HEK293T (cell line): ENCODE measurements around the gene TAS2R41.

ENCODE experiments used
- ARNT ChIP-seq: fragments of 450-650 bp; IDR thresholded peaks from 2 replicates; pipeline ENCODE4 v1.6.1; 2017; ENCODE audit warnings: mild to moderate bottlenecking
- BHLHE40 ChIP-seq: fragments of 450-650 bp; IDR thresholded peaks from 2 replicates; pipeline ENCODE4 v1.6.1; 2016; ENCODE audit warnings: mild to moderate bottlenecking, moderate library complexity, borderline replicate concordance
- CTBP1 ChIP-seq: fragments of 450-650 bp; IDR thresholded peaks from 2 replicates; pipeline ENCODE4 v1.6.1; 2016; ENCODE audit warnings: borderline replicate concordance
- ELF4 ChIP-seq: fragments of 450-650 bp; IDR thresholded peaks from 2 replicates; pipeline ENCODE4 v1.6.1; 2017; ENCODE audit warnings: antibody characterized with exemption
- FOXK2 ChIP-seq: fragments of 450-650 bp; IDR thresholded peaks from 2 replicates; pipeline ENCODE4 v1.6.1; 2016; ENCODE audit warnings: mild to moderate bottlenecking
- L3MBTL2 ChIP-seq: fragments of 450-650 bp; conservative IDR thresholded peaks from 2 replicates; pipeline ENCODE4 v1.6.1; 2016; ENCODE audit warnings: mild to moderate bottlenecking
- NFRKB ChIP-seq: fragments of 450-650 bp; IDR thresholded peaks from 2 replicates; pipeline ENCODE4 v1.6.1; 2016; ENCODE audit warnings: mild to moderate bottlenecking, moderate library complexity
- SP1 ChIP-seq: fragments of 450-650 bp; IDR thresholded peaks from 2 replicates; pipeline ENCODE4 v1.6.1; 2017
- TARDBP ChIP-seq: fragments of 450-650 bp; IDR thresholded peaks from 2 replicates; pipeline ENCODE4 v1.6.1; 2016

DNA sequence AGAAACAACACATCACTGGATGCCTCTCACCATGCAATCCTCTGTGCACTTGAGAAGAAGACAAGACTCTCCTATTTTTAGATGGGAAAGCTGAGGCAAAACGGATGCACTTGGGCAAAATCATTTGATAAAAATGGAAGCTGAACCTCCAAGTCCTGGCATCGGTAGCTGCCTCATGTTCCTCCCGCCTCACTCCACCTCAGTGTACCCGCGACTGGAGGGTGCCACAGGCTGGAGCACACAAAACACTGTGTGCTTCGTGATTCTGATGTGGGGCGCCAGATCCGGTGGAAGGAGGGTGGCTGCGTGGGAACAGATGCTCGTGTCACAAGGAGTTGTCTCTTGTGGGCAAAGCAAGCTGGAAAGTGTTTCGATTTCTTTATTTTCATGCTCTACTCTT lies 41.3 kb downstream of the TAS2R41 start:
- TF ChIP-seq TARDBP: no peak
- no peak for TF ChIP-seq SP1
- no peak for TF ChIP-seq ELF4
- no peak for TF ChIP-seq FOXK2
- no peak for TF ChIP-seq NFRKB
- TF ChIP-seq ARNT: no peak
- TF ChIP-seq L3MBTL2: no peak
- TF ChIP-seq CTBP1: no peak
- no peak for TF ChIP-seq BHLHE40
